HG03095 (cell line): ENCODE measurements around the gene SBNO2.

ENCODE experiments used
- ATAC-seq: cut with Tn5 transposase; IDR thresholded peaks from one replicate; pipeline ENCODE4 v1.9.1; 2021; ENCODE audit warnings: moderate library complexity; ENCODE audit not compliant: unreplicated experiment

Gene SBNO2

DNA sequence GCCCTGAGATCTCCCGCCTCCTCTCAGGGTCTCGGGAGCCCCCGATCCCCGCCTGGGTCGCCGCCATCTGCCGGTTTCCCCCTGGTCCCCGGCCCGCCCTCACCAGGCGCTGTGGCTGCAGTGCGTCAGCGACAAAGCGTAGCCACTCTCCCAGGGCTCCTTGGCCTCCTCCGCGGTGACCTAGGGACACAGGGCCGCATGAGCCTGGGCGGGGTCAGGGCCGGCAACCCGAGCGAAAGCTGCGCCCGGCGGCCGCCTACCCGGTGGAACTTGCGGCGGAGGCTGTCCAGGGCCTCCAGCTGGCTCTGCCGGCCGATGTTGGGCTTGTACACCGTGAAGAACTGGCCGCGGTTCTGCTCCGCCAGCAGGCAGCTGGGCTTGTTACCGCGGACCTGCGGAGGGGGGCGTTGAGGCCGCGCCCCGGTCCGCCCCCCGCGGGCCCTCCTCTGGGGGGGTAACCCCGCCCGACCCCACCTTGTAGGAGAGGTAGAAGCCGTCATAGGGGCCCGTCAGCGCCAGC, 65.0 kb downstream of the SBNO2 start:
- ATAC-seq = no peak

DNA sequence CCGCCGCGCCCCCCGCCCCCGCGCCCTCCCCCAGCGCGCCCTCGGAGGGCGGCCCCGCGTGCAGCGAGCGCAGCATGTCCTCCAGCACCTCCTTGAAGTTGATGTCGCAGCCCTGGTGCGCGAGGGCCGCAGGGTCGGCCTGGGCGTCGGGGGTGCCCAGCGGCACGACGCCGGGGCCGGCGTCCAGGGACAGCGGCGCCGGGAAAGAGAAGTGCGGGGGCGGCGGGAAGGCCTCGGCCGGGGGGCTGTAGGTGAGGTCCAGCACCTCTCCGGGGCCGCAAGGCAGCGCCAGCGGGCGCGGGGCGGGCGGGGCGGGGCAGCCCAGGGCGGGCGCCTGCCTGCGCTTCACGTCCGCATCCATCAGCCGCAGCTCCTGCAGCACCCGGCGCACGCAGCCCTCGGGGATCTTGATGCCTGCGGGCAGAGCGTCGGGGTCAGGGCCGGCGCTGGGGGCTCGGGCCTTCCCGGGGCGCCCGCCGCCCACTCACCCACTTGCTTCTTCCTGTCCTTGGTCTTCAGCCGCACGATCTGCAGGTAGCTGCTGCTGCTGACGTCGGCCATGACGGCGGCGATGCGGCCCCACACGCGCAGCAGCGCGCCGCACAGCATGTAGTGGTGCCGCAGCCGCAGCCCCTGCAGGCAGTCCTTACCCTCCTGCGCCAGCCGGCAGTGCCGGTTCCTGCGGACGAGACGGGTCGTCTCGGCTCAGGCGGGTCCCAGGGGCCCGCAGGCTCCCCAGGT, 65.6 kb downstream of the SBNO2 start:
- ATAC-seq = no peak

DNA sequence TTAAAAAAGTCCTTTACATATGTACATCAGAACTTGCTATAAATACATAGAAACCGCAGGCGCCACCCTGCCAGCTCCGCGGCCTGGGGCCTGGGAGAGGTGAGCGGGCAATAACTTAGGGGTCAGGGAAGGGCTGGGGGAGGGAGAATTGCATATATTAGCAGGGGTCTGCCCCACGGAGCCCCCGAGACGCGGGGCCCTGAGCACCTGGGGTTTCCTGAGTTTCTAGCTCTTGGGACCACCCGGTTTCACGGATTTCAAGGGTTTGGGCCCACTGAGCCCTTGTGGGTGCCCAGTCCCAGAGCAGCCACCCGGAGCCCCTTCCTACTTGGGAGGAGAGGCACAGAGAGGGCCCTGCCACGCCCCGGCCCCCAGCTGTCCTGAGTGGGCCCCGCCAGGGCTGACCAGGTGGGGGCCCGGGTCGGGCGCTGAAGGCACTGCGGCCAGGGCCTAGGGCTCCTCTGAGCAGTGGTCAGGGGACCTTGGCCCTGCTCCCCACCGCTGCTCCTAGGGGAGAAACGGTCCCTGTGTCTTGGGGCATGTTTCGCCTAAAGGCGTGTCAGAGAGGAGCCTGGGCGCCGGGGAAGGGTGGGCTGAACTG, 66.3 kb downstream of the SBNO2 start:
- no peak for ATAC-seq

DNA sequence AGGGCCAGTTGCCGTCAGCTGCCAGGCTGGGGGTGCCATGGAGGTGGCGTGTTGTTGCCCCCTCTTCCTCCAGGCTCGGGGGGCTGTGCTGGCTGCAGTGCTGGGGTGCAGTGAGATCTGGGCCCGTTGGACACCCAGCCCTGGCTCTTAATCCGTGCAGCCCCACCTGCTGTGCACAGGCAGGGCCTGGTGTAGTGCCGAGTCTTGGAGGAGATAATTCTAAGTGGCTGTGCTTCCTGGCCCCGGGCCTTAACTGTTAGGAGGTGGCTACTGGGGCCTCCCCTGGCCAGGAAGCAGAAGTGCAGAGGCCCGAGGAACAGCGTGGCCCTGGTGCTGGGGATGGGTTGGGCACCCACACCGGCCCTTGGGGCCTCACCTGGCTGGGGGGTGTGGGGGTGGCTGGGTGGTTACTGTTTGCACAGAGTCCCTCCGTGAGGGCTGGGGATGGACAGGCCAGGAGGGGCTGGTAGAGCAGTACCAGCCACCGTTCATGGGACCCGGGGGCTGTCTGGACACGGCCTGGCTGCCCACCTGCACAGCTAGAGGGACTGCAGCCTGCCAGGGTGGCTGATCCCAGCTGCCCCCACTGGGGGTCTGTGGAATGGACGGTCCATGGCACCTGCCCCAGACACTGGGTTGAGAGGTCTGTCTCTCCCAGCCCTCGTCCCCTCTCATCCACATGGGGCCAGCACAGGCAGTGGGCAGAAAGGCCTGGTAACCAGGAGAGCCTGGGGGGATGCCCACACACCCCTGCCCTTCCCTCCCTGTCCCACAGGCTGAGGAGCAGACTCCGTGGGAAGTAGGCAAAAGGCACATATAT, 67.0 kb downstream of the SBNO2 start:
- no peak for ATAC-seq

DNA sequence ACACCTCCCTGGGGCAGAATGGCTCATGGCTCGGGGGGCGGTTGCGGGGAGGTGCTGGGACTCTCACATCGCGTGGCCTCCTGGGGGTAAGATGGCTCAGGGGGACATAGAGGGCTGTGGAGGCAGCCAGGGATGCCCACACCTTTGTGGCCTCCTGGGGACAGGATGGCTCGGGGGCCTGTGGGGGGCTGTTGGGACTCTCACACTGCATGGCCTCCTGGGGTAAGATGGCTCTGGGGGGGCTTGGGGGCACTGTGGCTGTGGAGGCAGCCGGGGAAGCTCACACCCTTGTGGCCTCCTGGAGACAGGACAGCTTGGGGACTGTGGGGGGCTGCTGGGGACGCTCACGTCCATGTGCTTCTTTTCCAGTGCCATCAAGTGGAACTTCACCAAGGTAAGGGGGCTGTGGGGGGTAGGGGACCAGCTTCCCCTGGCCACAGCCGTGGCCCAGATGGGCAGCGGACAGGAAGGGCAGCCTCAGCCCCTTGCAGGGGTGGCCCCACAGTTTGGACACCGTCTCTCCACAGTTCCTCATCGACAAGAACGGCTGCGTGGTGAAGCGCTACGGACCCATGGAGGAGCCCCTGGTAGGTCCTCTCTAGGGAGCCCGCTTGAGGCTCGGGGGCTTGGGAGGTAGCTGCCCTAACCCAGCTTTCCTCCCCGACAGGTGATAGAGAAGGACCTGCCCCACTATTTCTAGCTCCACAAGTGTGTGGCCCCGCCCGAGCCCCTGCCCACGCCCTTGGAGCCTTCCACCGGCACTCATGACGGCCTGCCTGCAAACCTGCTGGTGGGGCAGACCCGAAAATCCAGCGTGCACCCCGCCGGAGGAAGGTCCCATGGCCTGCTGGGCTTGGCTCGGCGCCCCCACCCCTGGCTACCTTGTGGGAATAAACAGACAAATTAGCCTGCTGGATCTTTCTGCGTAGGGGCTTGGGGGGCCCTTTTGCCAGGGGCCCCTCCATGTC, 67.9 kb downstream of the SBNO2 start:
- ATAC-seq = no peak

DNA sequence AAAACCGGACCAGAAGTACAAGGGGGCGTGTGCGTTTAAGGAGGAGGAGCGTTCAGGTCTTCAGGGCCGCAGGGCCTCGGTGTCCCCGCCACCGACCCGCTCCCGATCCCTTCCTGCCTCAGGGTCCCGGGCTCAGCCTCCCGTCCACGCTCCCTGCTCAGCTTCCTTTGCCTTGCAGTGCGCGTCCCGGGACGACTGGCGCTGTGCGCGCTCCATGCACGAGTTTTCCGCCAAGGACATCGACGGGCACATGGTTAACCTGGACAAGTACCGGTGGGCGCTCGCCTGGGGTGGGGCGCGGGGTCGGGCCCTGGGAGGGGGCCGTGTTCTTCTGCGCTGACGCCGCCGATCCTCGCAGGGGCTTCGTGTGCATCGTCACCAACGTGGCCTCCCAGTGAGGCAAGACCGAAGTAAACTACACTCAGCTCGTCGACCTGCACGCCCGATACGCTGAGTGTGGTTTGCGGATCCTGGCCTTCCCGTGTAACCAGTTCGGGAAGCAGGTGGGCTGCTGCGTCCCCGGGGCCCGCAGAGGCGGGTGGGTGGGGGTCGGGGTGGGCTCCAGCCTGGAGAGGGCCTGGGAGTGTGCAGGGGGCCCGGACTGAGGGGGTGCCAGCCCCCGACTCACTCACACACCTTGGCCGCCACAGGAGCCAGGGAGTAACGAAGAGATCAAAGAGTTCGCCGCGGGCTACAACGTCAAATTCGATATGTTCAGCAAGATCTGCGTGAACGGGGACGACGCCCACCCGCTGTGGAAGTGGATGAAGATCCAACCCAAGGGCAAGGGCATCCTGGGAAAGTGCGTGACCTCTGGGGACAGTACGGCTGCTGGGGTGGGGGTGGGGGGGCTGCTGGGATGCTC, 68.8 kb downstream of the SBNO2 start:
- ATAC-seq = no peak

DNA sequence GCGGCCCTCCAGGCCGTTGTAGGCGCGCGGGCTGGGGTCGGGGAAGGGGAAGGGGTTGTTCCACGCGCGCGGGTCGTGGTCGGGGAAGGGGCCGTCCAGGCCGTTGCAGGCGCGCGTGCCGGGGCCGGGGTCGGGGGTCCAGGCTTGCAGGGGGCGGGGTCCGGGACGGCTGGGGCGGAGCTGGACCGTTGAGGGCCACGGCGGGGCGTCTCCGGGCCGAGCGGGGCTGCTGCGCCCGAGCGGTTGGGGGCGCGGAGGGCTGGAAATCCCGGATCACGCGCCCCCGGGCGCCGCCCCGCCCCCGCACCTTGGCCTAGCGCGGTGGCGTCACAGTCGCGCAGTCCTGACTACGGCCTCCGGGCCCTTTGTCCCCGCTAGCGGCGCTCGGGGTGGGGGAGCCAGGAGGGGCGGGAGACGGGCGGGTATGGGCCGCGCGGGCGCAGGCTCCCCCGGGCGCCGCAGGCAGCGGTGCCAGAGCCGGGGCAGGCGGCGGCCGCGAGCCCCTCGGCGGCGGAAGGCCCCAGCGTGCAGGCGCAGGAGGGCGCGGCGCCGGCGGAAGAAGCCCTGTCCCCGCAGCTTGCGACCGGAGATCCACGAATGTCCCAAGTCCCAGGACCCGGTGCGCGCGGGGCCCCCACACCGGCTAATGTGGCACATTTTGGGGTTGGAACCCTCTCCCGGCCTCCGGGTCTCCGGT, 69.6 kb downstream of the SBNO2 start:
- no peak for ATAC-seq

DNA sequence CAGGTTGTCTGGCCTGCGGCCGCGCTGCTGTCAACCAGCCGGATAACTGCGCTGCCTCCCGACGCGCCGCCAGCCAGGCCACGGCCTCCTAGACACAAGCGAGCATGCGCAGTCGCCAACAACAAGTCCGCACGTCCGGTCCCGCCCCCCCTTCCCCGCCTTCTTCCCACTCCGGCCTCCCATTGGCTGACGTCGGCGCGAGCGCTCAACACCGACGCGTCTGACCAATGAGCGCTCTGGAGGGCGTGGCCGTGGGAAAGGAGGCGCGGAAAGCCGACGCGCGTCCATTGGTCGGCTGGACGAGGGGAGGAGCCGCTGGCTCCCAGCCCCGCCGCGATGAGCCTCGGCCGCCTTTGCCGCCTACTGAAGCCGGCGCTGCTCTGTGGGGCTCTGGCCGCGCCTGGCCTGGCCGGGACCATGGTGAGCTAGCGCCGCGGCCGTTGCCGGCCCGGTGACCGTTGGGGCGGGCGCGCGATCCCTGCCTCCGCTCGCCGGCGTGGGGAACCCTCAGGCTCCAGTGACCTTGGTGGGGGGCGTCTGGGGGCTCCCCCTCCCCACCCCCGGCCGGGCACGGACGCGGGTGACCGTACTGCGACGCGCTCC, 70.3 kb downstream of the SBNO2 start, which contains the start of gene GPX4:
GPX4 (plus strand) TSS at position 287 of the 603 bp plus-strand sequence; CDS start at position 337, 50 bp downstream.
- ATAC-seq = peak; percentile 50

DNA sequence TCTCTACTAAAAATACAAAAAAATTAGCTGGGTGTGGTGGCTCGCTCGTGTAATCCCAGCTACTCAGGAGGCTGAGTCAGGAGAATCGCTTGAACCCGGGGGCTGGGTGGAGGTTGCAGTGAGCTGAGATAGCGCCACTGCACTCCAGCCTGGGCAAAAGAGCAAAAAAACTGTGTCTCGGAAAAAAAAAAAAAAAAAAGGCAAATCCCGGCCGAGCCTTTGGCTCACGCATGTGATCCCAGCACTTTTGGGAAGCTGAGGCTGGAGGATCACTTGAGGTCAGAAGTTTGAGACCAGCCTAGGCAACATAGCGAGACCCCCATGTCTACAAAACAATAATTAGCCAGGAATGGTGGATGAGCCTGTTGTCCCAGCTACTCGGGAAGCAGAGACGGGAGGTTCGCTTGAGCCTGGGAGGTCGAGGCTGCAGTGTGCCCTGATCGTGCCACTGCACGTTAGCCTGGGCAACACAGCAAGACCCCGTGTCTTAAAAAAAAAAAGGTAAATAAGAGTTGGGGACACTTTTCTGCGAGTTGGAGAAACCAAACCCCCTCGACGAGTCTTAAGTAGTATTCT, 70.8 kb downstream of the SBNO2 start:
- no peak for ATAC-seq

DNA sequence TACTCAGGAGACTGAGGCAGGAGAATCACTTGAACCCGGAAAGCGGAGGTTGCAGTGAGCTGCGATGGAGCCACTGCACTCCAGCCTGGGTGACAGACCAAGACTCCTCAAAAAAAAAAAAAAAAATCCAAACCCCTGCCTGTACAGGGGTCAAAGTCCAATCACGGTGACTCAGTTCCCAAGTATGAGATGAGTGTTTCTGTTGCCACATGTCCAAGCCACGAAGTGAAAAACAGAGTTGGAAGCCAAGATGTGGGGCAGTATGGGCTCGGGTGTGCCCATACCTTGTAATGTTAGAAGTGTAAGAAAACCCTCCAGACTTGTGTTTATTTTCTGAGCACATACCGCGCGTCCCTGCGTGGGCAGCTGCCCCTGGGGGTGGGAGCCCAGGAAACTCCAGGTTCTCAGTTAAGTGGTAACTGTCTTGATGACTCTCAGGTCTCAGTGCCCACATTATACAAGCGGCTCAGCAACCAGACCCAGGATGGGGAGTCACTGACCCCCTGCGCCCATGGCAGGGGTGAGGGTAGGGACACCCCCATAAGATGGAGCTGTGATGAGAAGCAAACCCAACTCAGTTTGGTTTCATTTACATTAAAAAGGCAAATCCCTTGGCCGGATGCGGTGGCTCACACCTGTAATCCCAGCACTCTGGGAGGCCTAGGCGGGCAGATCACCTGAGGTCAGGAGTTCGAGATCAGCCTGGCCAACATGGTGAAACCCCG, 71.5 kb downstream of the SBNO2 start:
- ATAC-seq = no peak

DNA sequence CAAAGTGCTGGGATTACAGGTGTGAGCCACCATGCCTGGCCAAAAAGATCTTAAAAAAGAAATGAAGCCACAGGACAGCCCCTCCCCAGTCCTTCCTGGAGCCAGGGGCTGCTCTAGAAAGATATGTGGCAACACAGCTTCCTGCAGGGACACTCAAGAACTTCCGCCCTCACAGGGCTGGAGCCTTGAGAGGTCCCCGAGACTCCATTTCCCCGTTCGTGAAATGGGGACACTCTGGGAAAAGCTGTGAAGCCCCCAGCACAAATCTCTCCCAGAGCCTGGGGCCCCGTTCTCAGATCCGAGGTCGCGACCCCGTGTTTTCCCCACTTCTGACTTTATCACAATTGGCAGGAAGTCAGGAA, 72.8 kb downstream of the SBNO2 start:
- no peak for ATAC-seq

DNA sequence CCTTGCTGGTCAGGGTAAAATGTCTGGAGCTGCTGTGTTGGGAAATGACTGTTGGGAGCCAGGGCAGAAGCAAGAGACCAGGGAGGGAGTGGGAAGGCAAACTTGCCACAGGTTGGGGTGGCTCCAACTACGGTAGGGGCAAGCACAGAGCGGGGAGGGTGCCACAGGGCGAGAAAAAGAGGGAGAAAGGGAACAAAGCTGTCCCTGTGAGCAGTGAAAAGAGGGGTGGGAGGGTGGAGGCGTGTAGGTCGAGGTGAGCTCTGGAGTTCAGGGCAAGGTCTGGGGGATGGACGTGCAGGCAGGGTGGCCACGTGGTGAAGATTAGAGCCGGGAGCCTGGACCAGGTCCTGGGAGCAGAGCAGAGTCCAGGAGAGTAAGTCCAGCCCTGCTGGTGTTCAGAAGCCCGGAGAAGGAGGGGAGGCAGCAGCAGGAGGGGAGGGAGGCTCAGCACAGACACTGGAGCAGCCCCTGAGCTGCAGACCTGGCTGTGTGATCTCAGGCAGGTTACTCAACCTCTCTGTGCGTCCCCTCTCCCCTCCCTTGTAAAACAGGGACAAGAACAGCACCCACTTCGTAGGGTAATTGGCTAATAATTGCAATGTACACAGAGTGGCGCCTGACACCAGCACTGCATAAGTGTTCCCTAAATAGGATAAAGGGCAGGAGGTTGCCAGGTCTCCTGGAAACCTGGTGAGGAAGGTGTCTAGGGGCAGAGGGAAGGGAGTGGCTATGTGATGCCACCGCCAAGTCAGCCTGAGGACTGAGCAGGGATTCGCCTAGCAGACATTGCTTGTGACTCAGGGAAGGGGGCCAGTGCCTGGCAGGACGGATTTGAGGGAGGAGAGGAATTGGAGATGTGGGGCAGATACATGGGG, 75.7 kb downstream of the SBNO2 start:
- ATAC-seq = no peak

DNA sequence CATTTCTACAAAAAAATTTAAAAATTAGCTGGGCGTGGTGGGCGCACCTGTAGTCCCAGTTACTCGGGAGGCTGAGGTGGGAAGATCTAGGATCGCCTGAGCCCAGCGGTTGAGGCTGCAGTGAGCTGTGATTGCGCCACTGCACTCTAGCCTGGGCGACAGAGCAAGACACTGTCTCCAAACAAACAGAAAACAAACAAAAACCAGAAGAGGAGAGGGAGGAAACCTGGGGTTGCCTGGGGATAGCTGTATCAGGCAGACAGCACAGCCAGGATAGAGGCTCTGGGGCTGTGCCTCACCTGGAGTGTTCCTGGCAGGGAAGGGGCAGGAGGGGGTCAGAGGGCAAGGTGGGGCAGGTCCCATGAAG, 76.3 kb downstream of the SBNO2 start:
- no peak for ATAC-seq

DNA sequence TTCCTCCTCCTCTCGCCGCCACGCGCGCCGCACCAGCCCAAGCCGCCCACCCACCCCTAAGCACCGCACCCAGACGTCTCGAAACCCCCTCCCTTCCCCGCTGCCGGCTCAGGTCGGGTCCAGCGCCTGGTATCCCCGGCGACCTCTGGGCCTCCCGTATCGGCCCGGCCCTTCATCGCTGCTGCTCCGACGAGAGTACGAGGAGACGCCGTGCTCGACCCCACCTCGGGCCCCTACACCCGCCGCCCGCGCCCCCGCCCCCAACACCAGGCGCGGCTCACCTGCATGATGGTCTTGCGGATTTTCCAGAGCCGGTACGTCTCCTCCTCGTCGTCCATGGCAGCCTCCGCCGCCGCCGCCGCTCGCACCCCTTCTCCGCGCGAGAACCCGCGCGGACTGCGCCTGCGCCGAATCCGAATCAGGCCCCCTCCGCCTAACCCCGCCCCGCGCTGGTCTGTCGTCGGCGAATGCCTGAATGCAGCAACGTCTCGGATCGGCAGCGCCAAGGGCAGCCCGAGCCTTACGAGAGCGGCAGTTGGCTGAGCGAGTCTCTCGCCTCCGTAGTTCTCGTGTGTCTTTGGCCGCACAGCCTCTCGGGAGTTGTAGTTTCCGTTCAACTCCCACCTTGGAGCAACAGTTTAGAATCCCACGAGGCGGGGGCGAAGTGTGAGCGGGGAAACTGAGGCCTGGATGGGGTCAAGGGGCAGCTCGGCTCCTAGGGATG, 78.9 kb downstream of the SBNO2 start, which contains the start of gene POLR2E:
POLR2E (minus strand) TSS at position 398 of the 724 bp plus-strand sequence; CDS start at position 338, 60 bp downstream.
- ATAC-seq = peak; percentile 62

DNA sequence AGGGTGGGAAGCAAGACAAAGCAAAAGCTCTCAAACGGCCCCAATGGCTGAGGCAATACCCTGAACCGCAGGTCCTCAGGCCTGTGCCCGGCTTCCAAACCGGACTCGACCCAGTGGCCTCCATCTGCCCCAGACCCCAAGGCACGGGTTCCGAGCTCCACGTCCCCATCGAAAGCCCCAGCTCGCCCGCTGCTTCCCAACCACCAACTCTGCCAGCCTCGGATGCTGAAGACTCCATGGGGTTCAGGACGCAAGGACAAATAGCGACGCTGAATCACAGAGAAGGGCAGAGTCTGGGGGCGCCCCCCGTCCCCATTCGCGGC, 79.5 kb downstream of the SBNO2 start:
- no peak for ATAC-seq
